Ramos (cell line): Measurements from ENCODE around the gene NADSYN1.
"Not testable (repeated sequence)": the region's sequence is repeated elsewhere in the genome, so short reads cannot be mapped to it uniquely, and the experiment has no call there.

Source experiments
- in situ Hi-C: fragments of 300-500 bp; cut with MboI; formaldehyde crosslinking; loops from one replicate; pipeline ENCODE4 v1.14.3; 2022; ENCODE audit warnings: low sequenced_read_pairs; ENCODE audit not compliant: unreplicated experiment

The NADSYN1 gene

DNA sequence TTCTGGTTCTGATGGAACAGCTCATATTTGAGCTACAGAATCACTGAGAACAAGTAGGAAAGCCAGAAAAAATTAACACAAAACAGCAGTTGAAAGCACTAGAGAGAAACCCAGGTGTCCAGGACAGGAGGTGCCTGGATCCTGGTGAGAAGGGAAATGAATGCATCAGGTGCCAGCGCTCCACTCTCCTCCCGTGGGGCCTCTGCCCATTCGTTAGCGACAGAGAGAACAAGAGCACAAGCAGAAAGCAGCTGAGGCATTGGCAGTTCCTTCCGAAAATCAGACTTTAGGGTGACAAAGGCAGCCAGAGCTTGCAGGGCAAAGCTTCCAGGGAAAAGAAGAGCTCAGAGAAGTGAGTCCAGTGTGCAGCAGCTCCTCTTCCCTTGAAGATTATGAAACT lies 54.1 kb downstream of the NADSYN1 start:
- in situ Hi-C loops, result no loop called here

DNA sequence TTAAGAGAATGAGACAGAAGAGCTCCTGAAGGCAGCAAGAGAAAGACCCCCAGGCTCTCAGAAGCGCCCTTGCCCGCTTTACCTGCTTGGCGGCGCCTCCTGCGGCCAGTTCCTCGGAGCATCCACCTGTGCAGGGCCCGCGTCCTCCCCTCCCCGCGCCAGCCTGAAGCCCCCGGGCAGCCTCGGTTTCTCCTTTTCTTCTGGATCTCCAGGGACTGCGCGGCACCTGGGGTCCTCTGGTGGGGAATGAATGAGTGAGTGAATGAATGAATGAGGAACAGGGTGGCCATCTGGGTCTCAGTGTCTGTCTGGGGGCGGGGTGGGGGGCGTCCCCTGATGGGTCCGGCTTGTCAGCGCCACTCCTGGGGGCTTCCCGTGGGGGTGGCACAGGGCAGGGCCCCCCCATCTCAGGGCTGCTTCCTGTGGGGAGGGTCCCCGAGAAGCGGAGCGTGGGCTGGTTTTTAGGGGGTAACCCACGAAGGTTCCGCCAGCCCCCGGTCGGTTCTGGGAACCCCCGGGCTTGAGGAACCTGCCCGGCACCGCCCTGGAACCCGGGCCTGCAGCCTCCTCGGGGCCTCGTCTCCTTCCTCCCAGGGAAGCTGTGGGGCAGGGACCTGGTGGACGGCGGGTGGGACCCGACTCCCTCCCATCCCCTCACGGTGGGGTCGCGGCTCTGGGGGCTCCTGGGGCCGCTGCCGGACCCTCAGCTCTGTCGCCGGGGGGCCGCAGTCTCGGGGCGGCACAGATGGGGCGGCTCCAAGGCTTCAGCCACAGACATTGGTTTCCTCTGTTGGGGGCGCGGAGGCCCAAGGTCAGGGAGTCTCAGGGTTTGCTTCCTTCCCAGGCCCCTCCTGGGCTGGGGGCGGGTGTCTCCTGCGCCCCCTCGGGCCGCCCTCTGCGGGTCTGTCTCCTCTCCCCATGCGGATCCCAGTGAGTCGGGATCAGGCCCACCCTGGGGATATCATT lies 65.8 kb downstream of the NADSYN1 start:
- in situ Hi-C loops, result no loop called here

DNA sequence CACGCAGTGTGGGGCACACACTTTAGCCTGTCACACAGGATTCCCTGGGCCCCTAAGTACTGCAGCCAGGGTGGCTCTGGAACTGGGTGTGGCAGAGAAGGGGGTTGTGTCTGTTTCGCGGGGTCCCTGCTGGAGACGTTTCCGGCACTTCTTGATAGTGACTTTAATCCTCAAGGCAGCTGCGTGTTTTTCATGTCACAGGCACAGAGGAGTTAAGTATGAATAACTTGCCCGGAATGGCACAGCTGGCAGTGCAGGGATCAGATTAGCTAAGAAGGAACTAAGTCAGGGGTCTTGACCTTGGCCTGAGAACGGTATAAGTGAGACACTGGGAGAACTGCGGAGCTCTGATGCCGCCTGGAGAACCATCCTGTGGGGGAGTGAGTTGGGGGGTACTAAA lies 66.5 kb downstream of the NADSYN1 start:
- in situ Hi-C loops, result no loop called here

DNA sequence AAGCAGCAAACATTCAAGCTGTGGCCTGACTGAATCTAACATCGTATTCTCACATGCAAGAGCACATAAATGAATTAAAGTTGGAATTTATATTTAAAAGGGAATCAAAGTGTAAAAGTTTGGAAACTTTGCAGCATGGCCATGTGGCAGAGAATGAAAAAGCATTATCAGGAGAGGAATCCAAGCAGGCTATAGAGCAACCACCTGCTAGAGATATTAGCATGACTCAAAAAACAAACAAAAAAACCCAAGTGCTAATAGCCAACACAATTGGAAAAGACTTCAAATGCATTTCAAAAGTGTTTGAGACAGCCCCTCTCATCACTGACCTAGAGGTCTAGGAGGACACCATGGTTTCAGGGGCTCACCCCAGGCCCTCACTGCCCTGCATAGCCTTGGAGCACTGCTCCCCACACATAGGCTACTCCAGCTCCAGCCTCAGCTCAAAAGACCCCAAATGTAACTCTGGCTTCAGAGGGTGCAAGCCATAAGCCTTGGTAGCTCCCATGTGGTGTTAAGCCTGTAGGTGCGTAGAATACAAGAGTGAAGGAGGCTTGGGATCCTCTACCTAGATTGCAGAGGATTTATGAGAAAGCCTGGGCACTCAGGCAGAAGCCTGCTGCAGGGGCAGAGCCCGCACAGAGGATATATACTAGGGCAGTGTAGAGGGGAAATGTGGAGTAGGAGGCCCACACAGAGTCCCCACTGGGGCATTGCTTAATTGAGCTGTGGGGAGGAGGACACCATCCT lies 72.4 kb downstream of the NADSYN1 start:
- in situ Hi-C loops, result no loop called here

DNA sequence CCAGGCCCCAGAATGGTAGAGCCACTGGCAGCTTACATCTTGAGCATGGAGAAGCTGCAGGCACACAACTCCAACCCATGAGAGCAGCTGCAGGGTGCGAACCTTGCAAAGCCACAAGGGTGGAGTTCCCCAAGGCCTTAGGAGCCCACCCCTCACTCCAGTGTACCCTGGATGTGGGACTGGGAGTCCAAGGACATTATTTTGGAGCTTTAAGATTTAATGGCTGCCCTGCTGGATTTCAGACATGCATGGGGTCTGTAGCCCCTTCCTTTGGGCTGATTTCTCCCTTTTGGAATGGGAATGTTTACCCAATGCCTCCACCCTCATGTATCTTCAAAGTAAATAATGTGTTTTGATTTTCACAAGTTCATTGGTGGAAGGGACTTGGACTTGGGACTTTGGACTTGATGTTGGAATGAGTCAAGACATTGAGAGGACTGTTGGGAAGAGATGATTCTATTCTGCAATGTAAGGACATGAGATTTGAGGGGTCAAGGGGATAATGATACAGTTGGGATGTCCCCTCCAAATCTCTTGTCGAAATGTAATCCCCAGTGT lies 73.0 kb downstream of the NADSYN1 start:
- in situ Hi-C loops, result no loop called here

DNA sequence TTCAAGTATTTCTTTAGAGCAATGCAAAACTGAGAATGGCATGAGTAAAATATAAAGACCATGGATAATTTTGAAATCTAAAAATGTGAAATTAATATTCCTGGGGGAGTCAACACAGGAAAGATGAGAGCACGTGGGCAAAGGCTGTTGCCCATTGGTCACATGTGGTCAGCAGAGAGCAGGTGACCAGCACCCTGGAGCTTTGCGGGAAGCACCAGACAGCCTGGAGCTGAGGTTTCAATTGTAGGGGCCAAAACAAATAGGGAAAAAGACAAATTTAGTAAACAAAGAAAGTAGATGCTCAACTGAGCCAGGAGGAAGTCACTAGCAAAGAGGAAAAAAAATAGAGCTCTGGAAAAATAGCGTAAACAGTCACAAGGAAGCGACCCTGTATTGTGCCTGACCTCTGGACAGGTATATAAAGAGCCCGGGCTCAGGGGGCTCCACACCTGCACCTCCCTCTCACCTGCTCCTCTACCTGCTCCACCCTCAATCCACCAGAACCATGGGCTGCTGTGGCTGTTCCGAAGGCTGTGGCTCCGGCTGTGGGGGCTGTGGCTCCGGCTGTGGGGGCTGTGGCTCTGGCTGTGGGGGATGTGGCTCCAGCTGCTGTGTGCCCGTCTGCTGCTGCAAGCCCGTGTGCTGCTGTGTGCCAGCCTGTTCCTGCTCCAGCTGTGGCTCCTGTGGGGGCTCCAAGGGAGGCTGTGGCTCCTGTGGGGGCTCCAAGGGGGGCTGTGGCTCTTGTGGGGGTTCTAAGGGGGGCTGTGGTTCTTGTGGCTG lies 74.0 kb downstream of the NADSYN1 start, which contains the start of gene KRTAP5-7:
KRTAP5-7 (plus strand) TSS at position 472 of the 780 bp plus-strand sequence; CDS start at position 506, 34 bp downstream.
- in situ Hi-C loops, result not testable (repeated sequence)

DNA sequence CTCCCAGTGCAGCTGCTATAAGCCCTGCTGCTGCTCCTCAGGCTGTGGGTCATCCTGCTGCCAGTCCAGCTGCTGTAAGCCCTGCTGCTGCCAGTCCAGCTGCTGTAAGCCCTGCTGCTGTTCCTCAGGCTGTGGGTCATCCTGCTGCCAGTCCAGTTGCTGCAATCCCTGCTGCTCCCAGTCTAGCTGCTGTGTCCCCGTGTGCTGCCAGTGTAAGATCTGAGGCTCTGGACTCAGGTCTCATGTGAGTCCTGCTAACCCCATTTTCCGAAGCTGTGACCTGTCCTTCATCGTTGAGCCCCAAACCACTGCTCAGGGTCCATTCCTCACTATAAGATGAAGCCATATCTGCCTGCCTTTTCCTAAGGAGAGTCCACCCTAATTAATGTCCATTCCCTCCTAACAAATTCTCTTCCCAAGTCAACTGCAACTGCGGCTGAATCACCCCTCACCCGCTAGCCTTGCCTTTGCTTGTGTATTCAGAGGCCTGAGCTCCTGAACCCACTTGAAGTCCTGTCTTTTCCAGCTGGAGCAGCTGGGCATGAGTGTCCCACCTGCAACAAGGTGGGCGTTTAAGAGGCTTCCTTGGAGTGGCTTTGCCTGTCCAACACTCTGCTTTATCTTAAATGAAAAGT lies 74.7 kb downstream of the NADSYN1 start:
- in situ Hi-C loops, result no loop called here

DNA sequence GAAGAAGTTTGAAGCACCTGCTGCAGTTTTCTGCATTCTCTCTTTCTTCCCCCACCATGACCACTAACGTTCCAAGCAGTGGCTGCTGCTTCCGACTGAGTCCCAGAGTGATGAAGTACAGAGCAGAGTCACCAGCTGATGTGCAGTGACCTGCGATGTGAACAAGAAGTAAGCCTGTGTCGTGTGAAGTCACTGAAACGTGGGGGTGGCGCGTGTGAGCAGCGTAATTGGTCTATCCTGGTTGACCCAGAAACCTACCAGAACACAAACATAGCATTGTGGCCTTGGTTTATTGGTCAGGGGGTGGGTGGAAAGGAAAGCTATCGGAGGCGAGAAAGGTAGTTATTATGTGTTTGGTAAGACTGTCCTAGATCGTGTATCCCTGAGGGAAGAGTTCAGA lies 77.6 kb downstream of the NADSYN1 start:
- in situ Hi-C loops, result no loop called here

DNA sequence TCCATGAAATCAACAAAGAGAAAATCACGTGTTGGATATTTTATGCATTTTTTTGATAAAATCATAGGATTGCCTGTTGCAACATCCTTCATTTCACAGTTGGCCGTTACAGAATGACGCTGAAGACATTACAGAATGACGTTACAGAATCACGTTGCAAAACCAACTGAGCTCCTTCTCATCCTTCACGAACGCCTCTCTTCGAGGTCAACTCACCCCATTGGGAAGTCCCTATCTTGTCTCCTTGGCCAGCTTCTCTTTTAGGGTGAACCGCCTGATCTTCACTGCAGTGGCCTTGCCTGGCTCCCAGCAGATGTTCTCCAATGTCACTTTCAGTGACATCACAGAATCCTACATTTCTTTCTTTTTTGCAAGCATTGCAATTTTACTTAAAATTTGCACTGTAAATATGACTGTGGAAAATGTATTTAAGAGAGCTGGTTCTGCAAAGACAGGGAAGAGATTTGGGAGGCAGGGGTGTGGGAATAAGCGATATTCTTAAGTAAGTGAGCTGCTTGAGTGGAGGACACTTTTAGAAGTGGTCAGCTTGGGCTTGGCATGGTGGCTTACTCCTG lies 79.1 kb downstream of the NADSYN1 start:
- in situ Hi-C loops, result no loop called here

DNA sequence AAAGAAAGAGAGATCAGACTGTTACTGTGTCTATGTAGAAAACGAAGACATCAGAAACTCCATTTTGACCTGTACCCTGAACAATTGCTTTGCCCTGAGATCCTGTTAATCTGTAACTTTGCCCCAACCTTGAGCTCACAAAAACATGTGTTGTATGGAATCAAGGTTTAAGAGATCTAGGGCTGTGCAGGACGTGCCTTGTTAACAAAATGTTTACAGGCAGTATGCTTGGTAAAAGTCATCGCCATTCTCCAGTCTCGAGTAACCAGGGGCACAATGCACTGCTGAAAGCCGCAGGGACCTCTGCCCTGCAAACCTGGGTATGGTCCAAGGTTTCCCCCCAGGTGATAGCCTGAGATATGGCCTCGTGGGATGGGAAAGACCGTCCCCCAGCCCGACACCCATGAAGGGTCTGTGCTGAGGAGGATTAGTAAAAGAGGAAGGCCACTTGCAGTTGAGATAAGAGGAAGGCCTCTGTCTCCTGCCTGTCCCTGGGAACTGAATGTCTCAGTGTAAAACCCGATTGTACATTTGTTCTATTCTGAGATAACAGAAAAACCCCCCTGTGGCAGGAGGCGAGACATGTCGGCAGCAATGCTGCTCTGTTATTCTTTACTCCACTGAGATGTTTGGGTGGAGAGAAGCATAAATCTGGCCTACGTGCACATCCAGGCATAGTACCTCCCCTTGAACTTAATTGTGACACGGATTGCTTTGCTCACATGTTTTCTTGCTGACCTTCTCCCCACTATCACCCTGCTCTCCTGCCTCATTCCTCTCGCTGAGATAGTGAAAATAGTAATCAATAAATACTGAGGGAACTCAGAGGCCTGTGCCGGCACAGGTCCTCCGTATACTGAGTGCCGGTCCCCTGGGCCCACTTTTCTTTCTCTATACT lies 82.0 kb downstream of the NADSYN1 start:
- in situ Hi-C loops, result not testable (repeated sequence)

DNA sequence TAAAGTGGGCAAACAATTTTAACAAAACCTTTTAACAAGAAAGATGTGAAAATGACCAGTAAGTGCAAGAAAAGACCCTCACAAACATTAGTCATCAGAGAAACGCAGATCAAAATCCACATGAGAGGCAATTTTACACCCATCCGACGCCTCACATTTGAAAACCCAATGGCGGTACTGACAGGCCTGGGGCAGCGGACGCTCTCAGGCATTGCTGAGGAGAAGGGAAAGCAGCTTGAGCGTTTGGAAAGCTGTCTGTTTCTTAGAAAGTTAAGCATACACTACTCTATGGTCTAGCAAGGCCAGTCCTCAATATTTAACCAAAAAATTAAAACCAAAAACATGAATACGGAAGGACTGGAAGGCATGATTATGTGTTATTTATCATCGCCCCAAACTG lies 82.8 kb downstream of the NADSYN1 start:
- in situ Hi-C loops, result no loop called here

DNA sequence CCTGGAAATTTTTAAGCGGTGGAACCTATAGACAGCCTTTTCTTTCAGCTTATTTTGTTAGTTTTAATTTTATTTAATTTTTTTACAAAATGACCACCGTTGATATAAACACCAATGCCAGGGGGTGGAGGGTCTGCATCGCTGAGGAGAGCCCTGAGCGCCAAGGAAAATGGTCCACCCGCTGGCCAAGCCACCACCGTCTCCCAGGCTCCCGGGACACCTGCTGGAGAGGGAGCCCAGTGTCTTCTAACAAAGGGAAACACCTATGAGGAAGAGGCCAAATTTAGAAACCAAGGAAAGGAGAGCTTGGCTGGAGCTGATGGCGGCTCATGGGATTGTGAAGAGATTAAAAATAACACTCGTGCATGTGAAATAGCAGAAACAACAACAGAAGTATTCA lies 84.5 kb downstream of the NADSYN1 start:
- in situ Hi-C loops, result no loop called here

DNA sequence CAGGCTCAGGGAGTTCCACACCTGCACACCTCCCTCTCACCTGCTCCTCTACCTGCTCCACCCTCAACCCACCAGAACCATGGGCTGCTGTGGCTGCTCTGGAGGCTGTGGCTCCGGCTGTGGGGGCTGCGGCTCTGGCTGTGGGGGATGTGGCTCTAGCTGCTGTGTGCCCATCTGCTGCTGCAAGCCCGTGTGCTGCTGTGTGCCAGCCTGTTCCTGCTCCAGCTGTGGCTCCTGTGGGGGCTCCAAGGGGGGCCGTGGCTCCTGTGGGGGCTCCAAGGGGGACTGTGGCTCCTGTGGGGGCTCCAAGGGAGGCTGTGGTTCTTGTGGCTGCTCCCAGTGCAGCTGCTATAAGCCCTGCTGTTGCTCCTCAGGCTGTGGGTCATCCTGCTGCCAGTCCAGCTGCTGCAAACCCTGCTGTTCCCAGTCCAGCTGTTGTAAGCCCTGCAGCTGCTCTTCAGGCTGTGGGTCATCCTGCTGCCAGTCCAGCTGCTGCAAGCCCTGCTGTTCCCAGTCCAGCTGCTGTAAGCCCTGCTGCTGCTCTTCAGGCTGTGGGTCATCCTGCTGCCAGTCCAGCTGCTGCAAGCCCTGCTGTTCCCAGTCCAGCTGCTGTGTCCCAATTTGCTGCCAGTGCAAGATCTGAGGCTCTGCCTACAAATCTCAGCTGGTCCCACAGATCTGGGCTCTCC lies 85.1 kb downstream of the NADSYN1 start, which contains the start of gene KRTAP5-8:
KRTAP5-8 (plus strand) TSS at position 49 of the 689 bp plus-strand sequence; CDS start at position 80, 31 bp downstream.
- in situ Hi-C loops, result not testable (repeated sequence)

DNA sequence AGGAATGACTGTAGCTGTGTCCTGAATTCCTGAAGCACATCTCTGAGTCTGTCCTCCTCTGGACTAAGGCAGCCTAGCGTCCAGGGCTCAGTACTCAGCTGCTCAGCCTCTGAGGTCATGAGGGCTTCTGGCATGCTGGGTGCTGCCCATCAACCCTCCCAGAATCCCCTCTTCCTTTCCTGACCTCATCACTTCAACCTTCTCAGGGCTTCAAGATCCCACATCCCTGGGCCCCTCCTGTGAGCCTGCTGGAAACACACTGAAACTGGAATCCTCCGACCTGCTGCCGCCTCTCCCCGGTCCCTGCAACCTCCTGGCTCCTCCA lies 85.6 kb downstream of the NADSYN1 start:
- in situ Hi-C loops, result no loop called here

DNA sequence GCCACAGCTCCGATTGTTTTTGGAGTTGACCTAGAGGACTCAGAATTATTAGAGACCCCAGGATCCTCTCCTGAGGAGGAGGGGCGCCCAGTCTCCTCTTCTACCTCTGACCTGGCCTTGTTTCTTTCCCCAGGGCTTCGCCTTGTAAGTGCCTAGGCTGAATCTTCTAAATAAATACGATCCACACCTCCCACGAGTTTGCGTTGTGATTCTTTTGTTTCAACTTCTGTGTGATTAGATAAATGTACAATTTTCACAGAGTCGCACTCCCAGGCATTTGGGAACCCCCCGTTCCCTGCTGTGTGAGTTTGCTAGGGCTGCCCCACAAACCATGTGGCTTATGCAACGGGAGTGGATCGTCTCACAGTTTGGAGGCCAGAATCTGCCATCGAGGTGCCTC lies 86.0 kb downstream of the NADSYN1 start:
- in situ Hi-C loops, result no loop called here

DNA sequence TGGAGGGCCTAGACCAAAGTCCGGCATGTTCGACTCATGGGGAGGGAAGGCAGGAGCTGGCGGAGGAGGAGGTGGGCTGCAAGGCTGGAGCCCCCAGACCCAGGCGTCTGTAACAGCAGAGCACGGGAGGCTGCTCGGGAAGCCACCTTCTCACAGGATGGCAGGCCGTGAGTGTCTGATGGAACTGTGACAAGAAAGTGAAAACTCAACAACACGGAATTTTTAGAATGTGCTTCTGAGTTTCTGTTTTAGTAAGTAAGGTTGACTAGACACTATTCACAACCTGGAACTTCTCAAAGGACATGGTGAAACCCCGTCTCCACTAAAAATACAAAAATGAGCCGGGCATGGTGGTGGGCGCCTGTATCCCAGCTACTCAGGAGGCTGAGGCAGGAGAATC lies 87.0 kb downstream of the NADSYN1 start:
- in situ Hi-C loops, result not testable (repeated sequence)

DNA sequence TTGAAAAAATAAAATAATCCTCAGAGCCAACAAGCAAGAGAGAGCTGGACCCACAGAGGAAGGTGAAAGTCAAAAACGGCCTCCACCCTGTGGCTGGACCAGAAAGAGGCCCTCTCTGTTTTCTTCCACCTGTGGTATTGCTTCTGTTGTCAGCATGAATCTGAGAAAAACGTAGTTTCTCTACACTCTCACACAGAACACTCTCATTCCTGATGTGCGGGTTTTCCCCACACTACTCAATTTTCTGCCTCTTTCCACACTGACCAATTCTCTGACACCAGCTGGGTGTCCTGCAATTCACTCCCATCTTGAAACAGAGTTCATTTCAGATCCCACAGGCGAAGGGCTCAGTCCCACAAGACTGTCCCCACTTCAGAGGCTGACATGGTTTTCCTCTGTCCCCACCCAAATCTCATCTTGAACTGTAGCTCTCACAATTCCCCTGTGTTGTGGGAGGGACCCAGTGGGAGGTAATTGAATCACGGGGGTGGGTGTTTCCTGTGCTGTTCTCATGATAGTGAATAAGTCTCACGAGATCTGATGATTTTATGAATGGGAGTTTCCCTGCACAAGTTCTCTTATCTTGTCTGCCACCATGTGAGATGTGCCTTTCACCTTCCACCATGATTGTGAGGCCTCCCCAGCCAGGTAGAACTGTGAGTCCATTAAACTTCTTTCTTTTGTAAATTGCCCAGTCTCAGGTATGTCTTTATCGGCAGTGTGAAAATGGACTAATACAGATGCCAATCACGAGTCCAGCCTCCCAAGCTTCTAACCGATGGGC lies 87.7 kb downstream of the NADSYN1 start:
- in situ Hi-C loops, result not testable (repeated sequence)
